ENCODE data around the gene PCMTD2.
"Not testable (repeated sequence)": the region's sequence is repeated elsewhere in the genome, so short reads cannot be mapped to it uniquely, and the experiment has no call there.

Gene PCMTD2

GRCh38 chr20:64283646-64284045, 28.1 kb downstream of the PCMTD2 start:
- peaks cover 14% of the 10 kb centered on the region; the same call in 1 of the 2 replicates for H3K4me1 ChIP-seq
- H3K9ac ChIP-seq = no peak overlapping the region
- H3K9me3 ChIP-seq = peaks cover 20% of the 10 kb centered on the region
- no peaks in the 10 kb centered on the region for H3K36me3 ChIP-seq
- H3K27me3 ChIP-seq = no peaks in the 10 kb centered on the region
- peaks cover 1% of the 10 kb centered on the region; the same call in 1 of the 2 replicates for H4K20me1 ChIP-seq
- no peak overlapping the region for H3K27ac ChIP-seq
- H3K4me2 ChIP-seq = no peak overlapping the region
- no peak for TF ChIP-seq Cebpa-rat (IDR thresholded peaks at IDR 0.05)
- H3K4me3 ChIP-seq = no peak overlapping the region

- H3K4me1 ChIP-seq, H3K27ac ChIP-seq, H3K9ac ChIP-seq, H3K36me3 ChIP-seq, H3K4me2 ChIP-seq, H3K27me3 ChIP-seq, H3K4me3 ChIP-seq, H4K20me1 ChIP-seq: not testable (repeated sequence)
- H3K9me3 ChIP-seq = peaks cover 20% of the 10 kb centered on the region
Measured at GRCh38 chr20:64285579-64286446, 30.3 kb downstream of the PCMTD2 start.

DNA sequence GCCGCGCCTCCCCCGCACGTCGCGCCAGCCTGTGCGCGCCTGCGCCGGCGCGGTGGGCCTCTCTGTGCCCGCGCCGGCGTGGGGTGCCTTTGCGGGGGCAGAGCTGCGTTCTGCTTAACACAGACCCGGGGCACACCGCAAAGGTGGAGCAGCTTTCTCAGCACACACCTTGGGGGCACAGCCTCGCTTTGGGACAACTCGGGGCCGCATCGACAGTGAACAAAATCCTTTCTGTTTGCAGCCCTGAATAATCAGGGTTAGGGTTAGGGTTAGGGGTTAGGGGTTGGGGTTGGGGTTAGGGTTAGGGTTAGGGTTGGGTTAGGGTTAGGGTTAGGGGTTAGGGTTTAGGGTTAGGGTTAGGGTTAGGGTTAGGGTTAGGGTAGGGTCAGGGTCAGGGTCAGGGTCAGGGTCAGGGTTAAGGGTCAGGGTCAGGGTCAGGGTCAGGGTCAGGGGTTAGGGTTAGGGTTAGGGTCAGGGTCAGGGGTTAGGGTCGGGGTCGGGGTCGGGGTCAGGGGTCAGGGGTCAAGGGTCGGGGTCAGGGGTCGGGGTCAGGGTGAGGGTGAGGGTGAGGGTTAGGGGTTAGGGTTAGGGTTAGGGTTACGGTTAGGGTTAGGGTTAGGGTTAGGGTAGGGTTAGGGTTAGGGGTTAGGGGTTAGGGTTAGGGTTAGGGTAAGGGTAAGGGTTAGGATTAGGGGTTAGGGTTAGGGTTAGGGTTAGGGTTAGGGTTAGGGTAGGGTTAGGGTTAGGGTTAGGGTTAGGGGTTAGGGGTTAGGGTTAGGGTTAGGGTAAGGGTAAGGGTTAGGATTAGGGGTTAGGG, 31.1 kb downstream of the PCMTD2 start:
- H3K27ac ChIP-seq, H3K36me3 ChIP-seq, H3K4me3 ChIP-seq, H3K4me2 ChIP-seq, H3K27me3 ChIP-seq, H3K9ac ChIP-seq, H3K4me1 ChIP-seq, H4K20me1 ChIP-seq: not testable (repeated sequence)
- peaks cover 20% of the 10 kb centered on the region for H3K9me3 ChIP-seq

GRCh38 chr20:64287264-64287590, 31.7 kb downstream of the PCMTD2 start:
- H3K9me3 ChIP-seq = peaks cover 20% of the 10 kb centered on the region
- not testable (repeated sequence) for H3K27me3 ChIP-seq, H3K9ac ChIP-seq, H3K36me3 ChIP-seq, H3K27ac ChIP-seq, H4K20me1 ChIP-seq, H3K4me3 ChIP-seq, H3K4me2 ChIP-seq, H3K4me1 ChIP-seq

DNA sequence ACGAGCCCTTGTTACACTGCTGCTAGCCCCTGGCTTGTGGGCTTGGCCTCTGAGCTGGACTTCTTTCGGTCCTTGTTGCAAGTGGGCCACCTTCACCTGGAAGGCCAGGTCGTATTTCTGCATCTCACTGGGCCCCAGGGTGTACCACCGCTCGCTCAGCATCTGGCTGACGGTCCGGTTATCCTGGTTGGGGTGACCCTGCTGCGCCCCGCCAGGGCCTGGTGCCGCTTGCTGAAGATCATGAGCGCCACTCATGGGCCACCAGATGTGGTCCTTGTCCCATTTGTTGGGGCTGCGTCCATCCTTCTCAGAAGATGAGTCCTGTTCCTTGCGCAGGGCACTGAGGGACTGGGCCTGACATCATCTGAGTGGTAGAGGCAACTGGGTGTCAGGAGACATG, 36.6 kb downstream of the PCMTD2 start:
- H3K27ac ChIP-seq, H3K27me3 ChIP-seq, H3K9me3 ChIP-seq, H3K9ac ChIP-seq, H4K20me1 ChIP-seq, H3K4me3 ChIP-seq, H3K36me3 ChIP-seq, H3K4me2 ChIP-seq, H3K4me1 ChIP-seq: not testable (repeated sequence)

DNA sequence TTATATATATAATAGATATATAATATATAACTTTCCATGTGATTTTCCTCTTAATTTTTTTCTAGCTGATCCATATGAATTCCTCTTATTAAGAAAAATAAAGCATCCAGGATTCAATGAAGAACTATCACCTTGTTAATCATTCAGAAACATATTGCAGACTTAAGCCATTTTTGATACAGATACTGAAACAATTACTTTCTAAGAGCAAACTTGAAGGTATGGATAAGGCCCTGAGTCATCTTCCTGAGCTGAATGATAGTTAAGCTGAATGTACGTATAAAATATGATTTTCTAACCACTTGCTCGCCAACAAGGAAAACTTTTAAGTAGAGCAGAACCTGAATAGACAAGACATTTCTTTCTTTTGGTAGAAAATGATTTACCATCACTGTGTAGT, 47.5 kb downstream of the PCMTD2 start:
- H3K4me3 ChIP-seq, H3K36me3 ChIP-seq, H3K4me1 ChIP-seq, H4K20me1 ChIP-seq, H3K9ac ChIP-seq, H3K27ac ChIP-seq, H3K9me3 ChIP-seq, H3K4me2 ChIP-seq, H3K27me3 ChIP-seq: not testable (repeated sequence)

- H3K9me3 ChIP-seq, H3K4me3 ChIP-seq, H3K9ac ChIP-seq, H3K36me3 ChIP-seq, H3K27ac ChIP-seq, H3K4me2 ChIP-seq, H3K27me3 ChIP-seq, H3K4me1 ChIP-seq, H4K20me1 ChIP-seq: not testable (repeated sequence)
Measured at GRCh38 chr20:64313761-64314160, 58.2 kb downstream of the PCMTD2 start.

- not testable (repeated sequence) for H3K4me3 ChIP-seq, H3K4me1 ChIP-seq, H3K27me3 ChIP-seq, H3K4me2 ChIP-seq, H4K20me1 ChIP-seq, H3K36me3 ChIP-seq, H3K27ac ChIP-seq, H3K9me3 ChIP-seq, H3K9ac ChIP-seq
Measured at GRCh38 chr20:64315381-64315780, 59.8 kb downstream of the PCMTD2 start.

DNA sequence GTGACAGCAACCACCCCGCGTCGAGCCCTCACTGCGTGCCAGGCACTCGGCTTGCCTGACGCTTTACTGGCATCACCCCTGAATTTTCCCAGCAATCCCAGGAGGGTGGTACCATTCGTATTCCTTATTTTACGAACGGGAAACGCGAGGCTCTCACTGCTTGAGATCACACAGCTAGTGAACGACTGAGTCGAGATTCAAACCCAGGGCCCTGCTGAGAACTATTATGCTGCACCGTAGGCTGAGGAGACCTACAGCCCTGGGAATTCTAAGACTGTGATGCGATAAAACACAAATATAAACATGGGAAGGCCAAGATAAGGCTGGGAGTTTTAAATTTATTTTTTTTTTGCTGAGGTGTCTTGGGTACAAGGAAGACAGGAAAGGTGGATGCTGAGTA, 60.3 kb downstream of the PCMTD2 start:
- H3K27me3 ChIP-seq, H3K27ac ChIP-seq, H3K9me3 ChIP-seq, H3K4me1 ChIP-seq, H3K4me2 ChIP-seq, H3K4me3 ChIP-seq, H3K9ac ChIP-seq, H3K36me3 ChIP-seq, H4K20me1 ChIP-seq: not testable (repeated sequence)

DNA sequence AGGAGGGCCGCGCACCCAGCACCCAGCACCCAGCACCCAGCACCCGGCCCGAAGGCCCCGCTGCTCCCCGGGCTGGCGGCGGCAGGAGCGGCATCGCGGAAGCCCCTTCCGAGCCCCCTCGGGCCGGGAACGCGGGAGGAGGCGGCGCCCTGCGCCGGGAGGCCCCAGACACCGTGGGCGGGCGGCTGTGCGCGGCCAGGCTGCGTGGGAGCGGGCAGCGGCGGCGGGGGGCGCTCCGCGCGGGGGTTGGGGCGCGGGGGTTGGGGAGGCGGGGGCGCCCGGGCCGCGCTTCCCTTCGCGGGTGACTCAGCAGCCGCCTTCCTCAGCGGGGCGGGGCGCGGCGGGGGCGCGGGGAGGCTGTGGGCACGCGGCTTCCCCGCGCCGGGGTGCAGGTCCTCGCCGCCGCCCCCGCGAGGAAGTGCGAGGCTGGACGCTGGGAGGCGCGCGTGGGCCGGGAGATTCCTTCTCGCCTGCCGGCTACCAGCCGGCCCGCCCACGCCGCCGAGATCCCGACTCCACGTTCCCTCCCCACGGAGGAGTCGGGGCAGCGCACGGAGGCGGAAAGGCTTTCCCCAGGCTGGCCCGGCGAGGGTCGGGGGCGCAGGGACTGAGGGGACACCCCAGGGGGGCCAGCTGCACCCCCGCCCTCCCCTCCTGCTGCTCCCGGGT, 61.0 kb downstream of the PCMTD2 start:
- not testable (repeated sequence) for H3K27ac ChIP-seq, H4K20me1 ChIP-seq, H3K4me3 ChIP-seq, H3K27me3 ChIP-seq, H3K4me1 ChIP-seq, H3K9ac ChIP-seq, H3K9me3 ChIP-seq, H3K4me2 ChIP-seq, H3K36me3 ChIP-seq

DNA sequence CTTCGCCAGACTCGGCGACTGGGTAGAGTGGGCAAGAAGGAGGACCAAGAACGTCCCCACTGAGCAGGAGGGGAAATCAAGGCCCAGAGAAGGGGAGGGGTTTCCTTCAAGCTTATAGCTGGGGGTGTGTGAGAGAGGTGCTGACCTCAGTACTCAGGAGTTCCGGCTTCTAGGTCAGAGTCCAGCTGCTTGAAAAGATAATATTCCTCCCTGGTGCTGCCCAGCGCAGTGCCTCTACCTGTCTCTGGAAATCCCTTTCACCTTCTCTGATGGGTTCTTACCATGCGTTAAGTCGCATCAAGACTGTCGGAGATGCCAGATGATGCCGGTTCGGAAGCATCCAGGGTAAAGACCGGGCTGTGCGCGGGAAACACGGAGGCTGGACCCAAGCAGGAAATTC, 61.8 kb downstream of the PCMTD2 start:
- not testable (repeated sequence) for H3K4me1 ChIP-seq, H3K4me3 ChIP-seq, H4K20me1 ChIP-seq, H3K9ac ChIP-seq, H3K27ac ChIP-seq, H3K4me2 ChIP-seq, H3K9me3 ChIP-seq, H3K27me3 ChIP-seq, H3K36me3 ChIP-seq

DNA sequence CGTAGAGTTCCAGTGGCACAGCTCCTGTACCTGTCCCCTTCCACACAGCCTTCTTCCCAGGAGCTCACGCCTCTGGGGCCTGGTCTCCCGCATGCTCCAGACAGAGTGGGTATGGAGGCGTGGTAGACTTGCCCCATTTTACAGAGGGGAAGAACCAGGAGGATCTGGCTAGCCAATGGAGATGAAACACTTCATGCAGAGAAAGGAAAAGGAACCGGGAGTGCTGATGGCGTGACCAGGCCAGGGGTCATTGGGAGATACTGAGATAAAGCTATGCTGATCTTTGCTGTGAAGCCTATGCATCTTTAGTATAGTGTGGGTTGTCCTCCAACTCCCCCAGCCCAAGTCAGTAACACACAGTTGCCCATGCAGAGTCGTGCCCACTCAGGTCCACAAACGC, 62.5 kb downstream of the PCMTD2 start:
- not testable (repeated sequence) for H3K27ac ChIP-seq, H3K4me3 ChIP-seq

GRCh38 chr20:64322031-64322789, 66.7 kb downstream of the PCMTD2 start:
- H4K20me1 ChIP-seq, H3K9me3 ChIP-seq, H3K36me3 ChIP-seq, H3K4me2 ChIP-seq, H3K4me3 ChIP-seq, H3K4me1 ChIP-seq, H3K27ac ChIP-seq, H3K9ac ChIP-seq: not testable (repeated sequence)
- H3K27me3 ChIP-seq = peaks cover 20% of the 10 kb centered on the region; the same call in 1 of the 2 replicates

More for the DNA sequence above, 62.5 kb downstream of the PCMTD2 start:
- H4K20me1 ChIP-seq, H3K9me3 ChIP-seq, H3K9ac ChIP-seq, H3K36me3 ChIP-seq, H3K27me3 ChIP-seq, H3K4me2 ChIP-seq, H3K4me1 ChIP-seq: not testable (repeated sequence)
